GM10266 (cell line): ENCODE data around the gene SRPK2.

Source experiments
- DNase-seq: peaks from one replicate; pipeline ENCODE4 v3.0.0; 2012; ENCODE audit errors: extremely low spot score
- TF ChIP-seq, protein P1 (sequence below): IDR thresholded peaks from 2 replicates; pipeline ENCODE4 v1.5.1; 2012; ENCODE audit warnings: mild to moderate bottlenecking, low read depth; ENCODE audit not compliant: control insufficient read depth, insufficient read depth; ENCODE audit errors: missing control alignments

Gene SRPK2

GRCh38 chr7:105213611-105214010 is 175.1 kb downstream of the SRPK2 start:
- TF ChIP-seq, protein P1, sequence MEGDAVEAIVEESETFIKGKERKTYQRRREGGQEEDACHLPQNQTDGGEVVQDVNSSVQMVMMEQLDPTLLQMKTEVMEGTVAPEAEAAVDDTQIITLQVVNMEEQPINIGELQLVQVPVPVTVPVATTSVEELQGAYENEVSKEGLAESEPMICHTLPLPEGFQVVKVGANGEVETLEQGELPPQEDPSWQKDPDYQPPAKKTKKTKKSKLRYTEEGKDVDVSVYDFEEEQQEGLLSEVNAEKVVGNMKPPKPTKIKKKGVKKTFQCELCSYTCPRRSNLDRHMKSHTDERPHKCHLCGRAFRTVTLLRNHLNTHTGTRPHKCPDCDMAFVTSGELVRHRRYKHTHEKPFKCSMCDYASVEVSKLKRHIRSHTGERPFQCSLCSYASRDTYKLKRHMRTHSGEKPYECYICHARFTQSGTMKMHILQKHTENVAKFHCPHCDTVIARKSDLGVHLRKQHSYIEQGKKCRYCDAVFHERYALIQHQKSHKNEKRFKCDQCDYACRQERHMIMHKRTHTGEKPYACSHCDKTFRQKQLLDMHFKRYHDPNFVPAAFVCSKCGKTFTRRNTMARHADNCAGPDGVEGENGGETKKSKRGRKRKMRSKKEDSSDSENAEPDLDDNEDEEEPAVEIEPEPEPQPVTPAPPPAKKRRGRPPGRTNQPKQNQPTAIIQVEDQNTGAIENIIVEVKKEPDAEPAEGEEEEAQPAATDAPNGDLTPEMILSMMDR: no peak
- no peak for DNase-seq

DNA sequence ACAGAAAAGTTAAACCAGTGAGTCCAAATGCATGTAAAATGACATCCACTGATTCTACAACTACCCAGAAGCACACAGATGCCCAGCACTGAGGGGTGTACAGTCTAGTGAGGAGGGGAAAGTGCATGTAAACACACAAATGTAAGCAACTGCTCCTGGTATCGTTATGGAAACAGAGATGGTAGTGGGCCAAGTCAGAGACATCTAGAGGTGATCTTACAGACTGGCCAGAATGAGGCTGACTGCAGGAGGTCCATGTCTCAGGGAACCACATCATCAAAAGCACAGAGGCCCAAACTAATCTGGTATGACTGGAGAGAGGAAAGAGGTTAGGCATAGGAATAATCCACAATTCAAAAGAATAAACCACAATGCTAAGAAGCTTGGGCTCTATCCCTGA is 176.5 kb downstream of the SRPK2 start:
- TF ChIP-seq, protein P1: no peak
- no peak for DNase-seq

DNA sequence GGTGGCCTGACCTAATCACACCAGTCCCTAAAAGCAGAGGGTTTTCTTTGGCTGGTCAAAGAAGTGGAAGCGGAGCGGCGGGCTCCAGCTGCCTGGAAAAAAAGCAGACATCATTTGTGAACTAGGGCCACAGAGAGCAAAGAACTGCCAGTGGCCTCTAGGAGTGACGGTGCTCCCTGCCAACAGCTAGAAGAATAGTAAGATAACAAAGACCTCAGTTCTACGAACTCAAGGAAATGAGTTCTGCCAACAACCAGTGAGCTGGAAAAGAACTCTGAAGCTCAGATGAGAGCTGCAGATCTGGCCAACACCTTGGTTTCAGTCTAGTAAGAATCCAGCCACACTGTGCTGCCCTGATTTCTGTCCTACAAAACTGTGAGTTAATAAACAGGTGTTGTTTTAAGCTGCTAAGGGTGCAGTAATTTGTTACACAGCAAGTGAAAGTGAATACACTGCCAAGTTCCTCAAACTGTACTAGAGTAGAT is 178.0 kb downstream of the SRPK2 start:
- DNase-seq: peak; percentile 11
- TF ChIP-seq, protein P1: no peak

GRCh38 chr7:105209870-105210269 is 178.9 kb downstream of the SRPK2 start:
- TF ChIP-seq, protein P1: no peak
- DNase-seq: no peak

DNA sequence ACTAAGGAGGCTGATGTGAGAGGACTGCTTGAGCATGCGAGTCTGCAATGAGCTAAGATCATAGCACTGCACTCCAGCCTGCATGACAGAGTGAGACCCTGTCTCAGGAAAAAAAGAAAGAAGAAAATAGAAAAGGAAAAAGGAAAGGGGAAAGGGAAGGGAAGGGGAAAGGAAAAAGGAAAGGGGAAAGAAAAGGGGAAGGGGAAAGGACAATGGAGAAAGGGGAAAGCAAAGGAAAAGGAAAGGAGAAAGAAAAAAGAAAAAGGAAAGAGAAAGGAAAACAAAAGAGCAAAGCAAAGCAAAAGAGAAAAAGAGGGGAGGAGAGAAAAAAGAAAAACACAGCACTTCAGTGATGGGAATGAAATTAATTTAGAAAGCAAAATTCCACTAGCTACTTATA is 179.3 kb downstream of the SRPK2 start:
- TF ChIP-seq, protein P1: no peak
- DNase-seq: no peak

- no peak for DNase-seq
- TF ChIP-seq, protein P1: no peak
Observed at GRCh38 chr7:105206985-105207384, 181.7 kb downstream of the SRPK2 start.

GRCh38 chr7:105205592-105206237 is 183.0 kb downstream of the SRPK2 start:
- TF ChIP-seq, protein P1: no peak

More at GRCh38 chr7:105205592-105206237, 183.0 kb downstream of the SRPK2 start:
- no peak for DNase-seq
